NCI-H2107 treated with DMSO at 0.1 percent for 48 hours (cell line): ENCODE data around the gene CLEC18B.
"Not testable (repeated sequence)": the region's sequence is repeated elsewhere in the genome, so short reads cannot be mapped to it uniquely, and the experiment has no call there.

Source experiments
- DNase-seq: peaks from one replicate; lab custom pipeline; 2025; ENCODE audit not compliant: unreplicated experiment; lab: John Stamatoyannopoulos, UW

The CLEC18B gene

DNA sequence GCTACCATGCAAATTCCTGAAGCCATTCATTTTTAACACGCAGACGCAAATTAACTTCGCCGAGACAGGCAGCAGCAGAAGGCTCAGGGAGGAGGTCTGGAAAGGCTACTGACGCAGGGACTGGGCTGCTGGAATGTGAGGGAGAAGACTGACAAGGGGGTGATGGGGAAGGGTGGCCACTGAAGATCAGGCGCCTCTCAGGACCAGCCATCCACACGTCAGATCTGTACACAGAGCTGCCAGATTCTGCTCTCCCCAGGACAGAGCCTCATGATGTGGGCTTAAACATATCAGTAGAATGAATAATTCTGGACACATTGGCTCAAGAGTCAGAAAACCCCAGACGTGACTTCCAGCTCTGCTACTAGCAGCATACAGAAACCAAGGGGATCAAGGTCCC is 25.6 kb upstream of the CLEC18B start:
- DNase-seq, result no peak

DNA sequence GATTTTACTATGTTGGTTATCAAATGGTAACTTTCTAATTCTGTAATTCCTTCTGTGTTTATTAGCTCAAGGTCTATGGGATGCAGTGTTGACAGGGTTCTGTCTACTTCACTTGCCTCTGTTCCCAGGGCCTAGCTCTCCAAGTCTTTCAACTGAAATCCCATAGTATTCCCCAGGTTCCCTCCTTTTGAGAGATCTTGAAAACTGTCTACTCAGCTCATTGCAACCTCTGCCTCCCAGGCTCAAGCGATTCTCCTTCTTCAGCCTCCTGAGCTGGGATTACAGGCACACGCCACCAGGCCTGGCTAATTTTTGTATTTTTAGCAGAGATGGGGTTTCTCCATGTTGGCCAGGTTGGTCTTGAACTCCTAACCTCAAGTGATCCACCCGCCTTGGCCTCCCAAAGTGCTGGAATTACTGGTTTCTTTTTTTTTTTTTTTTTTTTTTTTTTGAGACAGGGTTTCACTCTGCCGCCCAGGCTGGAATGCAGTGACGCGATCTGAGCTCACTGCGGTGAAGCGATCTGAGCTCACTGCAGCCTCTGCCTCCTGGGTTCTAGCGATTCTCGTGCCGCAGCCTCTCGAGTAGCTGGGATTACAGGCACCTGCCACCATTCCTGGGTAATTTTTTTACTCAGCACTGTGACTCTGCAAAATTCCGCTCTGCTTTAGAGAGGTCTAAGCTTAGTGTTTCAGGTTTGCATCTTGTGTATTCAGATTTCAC is 22.5 kb upstream of the CLEC18B start:
- not testable (repeated sequence) for DNase-seq

GRCh38 chr16:74439685-74440084 is 18.4 kb upstream of the CLEC18B start:
- no peak for DNase-seq

GRCh38 chr16:74438492-74438979 is 17.3 kb upstream of the CLEC18B start:
- no peak for DNase-seq

DNA sequence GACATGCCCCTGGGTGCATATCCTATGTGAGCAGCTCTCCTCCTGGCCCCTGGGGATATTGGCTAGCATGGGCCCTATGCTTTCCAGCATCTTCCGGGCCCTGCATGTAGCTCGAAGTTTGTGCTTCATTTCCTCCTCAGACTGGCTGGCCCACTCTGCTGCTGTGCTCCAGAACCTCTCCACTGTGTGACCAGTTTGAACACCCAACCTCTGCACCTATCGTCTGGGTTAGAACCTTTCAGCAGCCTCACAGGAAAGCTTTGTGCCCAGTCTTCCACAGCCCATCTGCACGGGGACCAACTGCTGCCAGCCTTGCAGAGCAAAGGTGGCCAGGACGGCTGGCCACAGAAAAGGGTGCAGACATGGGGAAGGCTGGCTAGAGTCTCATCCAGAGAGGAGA is 10.2 kb upstream of the CLEC18B start:
- no peak for DNase-seq

DNA sequence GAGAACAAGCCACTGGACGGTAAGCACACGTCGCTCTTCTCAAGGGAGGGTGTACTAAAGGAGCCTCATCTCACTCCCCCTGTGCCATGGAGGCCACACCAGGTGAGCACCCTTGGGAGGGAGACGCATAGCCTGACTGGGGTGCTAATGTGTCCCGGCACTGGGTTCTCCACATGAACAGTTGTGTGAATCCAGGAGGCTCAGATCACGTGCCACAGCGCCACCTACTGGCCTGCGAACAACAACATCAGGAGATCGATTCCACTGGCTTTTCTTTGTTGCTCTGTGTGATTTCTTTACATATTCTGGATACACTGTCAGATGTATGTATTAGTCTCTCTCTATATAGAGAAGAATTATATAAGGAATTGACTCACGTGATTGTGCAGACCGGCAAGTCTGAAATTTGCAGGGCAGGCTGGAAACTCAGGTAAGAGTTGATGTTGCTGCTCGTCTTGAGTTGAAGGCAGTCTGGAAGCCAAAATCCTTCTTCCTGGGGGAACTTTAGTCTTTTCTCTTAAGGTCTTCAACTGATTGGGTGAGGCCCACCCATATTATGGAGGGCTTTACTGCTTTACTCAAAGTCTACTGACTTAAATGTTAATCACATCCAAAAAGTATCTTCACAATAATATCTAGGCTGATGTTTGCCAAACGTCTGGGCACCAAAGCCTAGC is 8.9 kb upstream of the CLEC18B start:
- peak; percentile 18 for DNase-seq

GRCh38 chr16:74428493-74428892 is 7.2 kb upstream of the CLEC18B start:
- not testable (repeated sequence) for DNase-seq

- DNase-seq, result not testable (repeated sequence)
Observed at GRCh38 chr16:74425751-74426150, 4.5 kb upstream of the CLEC18B start.

DNA sequence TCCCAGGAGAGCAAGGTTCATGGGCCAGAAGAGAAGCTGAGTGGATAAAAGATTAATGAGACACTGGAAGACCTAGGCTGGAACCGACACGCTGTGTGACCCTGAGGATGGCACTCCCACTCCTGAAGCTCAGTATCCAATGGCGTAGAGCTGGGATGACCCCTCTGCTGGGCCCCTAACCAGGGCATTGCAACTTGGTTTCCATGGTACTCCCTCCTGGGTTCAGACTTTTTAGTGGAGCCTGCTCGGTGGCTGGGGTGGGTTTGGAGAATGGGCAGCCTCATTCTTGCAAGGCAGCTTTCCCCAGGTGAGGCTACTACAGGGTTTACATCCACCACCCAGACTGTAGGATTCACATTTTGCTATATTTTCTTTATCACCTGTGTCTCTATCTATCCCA is 2.4 kb upstream of the CLEC18B start:
- DNase-seq, result not testable (repeated sequence)

DNA sequence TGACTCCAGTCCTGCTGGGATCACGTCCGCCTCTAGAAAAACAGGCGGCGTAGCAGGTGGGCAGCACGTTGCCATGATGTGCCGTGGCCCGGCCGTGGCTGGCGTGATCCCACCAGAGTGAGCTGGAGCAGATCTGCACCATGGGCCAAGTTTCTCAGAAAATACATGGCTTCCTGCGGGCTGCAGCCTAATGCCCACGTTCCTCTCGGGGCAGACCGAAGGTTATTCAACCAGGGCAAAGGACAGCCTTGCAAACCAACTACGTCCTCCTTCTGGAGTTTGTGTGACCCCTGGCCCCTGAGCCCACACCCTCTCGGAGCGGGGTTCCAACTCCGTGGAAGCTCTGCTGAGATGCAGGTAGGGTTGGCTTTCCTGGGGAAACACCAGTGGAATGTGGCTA is 808 bp upstream of the CLEC18B start:
- not testable (repeated sequence) for DNase-seq

DNA sequence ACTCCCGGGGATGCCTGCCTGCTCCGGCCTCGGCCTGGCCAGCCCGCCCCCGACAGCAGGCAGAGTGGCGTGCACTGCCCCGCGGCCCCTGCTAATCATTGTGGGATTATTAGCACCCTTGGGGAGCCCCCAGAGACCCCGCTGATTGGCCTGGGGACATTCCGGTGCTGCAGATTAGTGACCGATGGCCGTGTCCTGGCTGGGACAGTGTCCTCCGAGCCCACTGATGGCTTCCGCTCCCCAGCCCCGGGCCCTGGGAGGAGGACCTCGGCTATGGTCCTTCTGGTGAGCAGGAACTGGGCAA is 156 bp upstream of the CLEC18B start:
- not testable (repeated sequence) for DNase-seq

- DNase-seq, result not testable (repeated sequence)
Observed at GRCh38 chr16:74419811-74420210, 1.5 kb downstream of the CLEC18B start.

- not testable (repeated sequence) for DNase-seq
Observed at GRCh38 chr16:74417897-74418296, 3.4 kb downstream of the CLEC18B start.

GRCh38 chr16:74413920-74414319 is 7.4 kb downstream of the CLEC18B start:
- not testable (repeated sequence) for DNase-seq

GRCh38 chr16:74413485-74413884 is 7.8 kb downstream of the CLEC18B start:
- DNase-seq, result not testable (repeated sequence)

DNA sequence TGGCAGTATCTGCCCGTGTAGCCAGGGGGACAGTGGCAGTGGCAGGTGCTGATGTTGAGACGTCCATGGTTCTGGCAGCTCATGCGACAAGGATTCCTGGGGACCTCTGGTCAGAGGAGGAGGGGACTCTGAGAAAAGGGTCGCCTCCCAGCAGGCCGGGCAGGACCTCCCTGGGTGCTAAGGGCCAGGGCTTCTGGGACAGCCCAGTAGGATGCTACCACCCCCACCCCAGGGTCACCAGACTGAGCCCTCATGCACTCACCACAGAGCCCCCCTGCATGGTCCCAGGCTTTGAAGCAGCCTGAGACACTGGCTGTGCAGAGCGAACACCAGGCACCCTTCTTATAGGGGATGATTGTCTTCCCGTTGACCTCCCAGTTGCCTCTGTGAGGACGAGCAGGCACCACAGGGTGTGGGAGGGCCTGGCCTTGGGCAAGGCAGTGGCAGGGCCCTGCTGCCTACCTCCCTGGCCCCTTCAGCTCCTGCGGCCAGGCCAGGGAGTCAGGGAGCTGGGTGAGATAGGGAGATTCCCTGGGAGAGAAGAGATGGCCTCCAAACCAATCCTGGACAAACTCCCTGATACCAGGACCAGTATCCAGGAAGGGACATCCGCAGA is 8.4 kb downstream of the CLEC18B start:
- DNase-seq, result not testable (repeated sequence)

DNA sequence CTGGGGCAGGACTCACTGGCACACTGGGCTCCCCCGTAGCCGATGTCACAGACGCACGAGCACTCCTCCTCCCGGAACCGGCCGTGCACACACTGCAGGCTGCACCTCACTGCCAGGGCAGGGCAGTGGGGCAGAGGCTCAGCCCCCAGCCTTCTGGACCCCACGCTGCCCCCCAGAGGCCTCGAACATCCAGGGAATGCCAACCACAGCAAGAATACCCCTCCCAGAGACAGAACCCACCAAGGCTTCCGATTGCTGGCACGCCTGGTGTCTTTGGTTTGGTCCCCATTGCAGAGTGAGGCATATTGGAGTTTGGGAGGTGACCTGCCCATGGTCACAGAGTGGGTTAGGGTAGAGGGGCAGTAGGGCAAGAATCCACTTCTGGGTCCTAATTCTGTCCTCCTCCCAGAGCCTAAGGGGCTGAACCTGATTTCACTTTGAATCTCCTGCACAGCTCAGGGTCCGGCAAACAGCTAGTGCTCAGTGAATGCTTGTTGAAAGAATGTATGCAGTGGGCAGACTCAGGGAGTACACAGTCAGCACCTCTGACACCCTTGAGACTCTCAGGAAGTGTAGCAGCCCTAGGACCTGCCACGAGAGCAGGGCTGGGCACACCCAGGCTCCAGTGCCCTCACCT is 9.0 kb downstream of the CLEC18B start:
- not testable (repeated sequence) for DNase-seq

GRCh38 chr16:74410981-74411380 is 10.3 kb downstream of the CLEC18B start:
- DNase-seq, result not testable (repeated sequence)

DNA sequence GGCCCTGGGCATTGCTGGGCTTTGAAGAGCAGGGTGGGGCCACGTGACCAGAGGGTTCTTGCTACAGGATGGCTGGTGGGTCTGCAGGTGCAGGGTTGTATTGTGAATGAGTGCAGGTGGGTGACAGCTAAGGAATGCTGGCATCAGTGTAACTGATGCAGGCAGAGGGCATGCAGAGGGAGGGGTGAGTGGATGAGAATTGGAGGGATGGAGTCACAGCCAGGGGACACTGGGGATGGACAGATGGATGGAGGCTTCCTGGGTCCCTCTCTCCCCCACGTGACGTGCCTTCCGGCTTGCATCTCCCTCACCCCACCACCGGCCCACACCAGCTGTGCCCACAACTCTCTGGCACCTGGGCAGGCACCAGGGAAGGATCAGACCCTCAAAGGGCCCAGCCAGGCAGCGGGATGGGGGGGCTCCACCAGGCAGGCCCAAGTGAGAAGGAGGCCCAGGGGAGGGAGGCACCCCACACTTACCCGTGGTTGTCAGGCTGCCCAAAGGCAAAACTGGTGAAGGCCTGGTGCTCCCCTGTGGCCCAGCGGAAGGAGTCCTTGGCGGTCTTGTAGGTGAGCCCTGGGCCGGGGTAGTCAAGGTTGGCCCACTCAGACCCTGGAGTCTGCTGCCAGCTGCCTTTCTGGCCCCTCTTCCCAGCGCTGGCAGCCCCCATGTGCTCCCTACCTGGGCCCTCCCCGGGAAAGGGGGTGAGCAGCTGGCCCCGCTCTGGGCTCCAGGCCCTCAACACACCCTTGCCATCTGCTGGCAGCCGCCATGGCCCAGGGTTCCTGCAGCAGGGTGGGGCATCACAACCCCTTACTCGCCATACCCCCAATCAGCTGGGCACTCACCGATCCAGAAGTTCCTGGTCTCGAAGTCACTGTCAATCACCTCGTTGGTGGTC is 11.0 kb downstream of the CLEC18B start:
- DNase-seq, result not testable (repeated sequence)

GRCh38 chr16:74409185-74409981 is 11.9 kb downstream of the CLEC18B start:
- DNase-seq, result not testable (repeated sequence)
